Chondrocyte (in vitro differentiated cells): ENCODE data around the gene SLC38A8. TPM values are rescaled to one million over a fixed set of nuclear protein-coding genes. Genes with fewer than 3 reads are reported as not detected.

Experiments
- DNase-seq: peaks from one replicate; pipeline ENCODE4 v3.0.0; 2021; ENCODE audit warnings: mixed read lengths, low spot score
- H3K27ac Mint-ChIP-seq: one replicate; pipeline ENCODE4 v1.8.0; 2021; ENCODE audit warnings: mild to moderate bottlenecking, moderate library complexity, mixed read lengths; ENCODE audit not compliant: unreplicated experiment
- H3K27me3 Mint-ChIP-seq: 2 replicates; pipeline ENCODE4 v1.8.0; 2021; ENCODE audit warnings: low read depth, mixed read lengths
- H3K36me3 Mint-ChIP-seq: 2 replicates; pipeline ENCODE4 v1.8.0; 2021; ENCODE audit warnings: low read depth, mixed read lengths
- H3K4me1 Mint-ChIP-seq: 2 replicates; pipeline ENCODE4 v1.8.0; 2021; ENCODE audit warnings: low read depth, mild to moderate bottlenecking, mixed read lengths
- H3K4me3 Mint-ChIP-seq: one replicate; pipeline ENCODE4 v1.8.0; 2021; ENCODE audit warnings: mild to moderate bottlenecking, moderate library complexity, mixed read lengths; ENCODE audit not compliant: unreplicated experiment
- H3K9me3 Mint-ChIP-seq: 2 replicates; pipeline ENCODE4 v1.8.0; 2021; ENCODE audit warnings: low read depth, mixed read lengths
- total RNA-seq: library from RNA; stranded (reverse); gene quantifications from 3 replicates; pipeline ENCODE4 v1.2.1, GENCODE V29; 2021
- TF ChIP-seq, protein P1 (sequence below): fragments of 200-600 bp; sonication (generic); IDR thresholded peaks from 2 replicates; pipeline ENCODE4 v1.5.0; 2021; ENCODE audit warnings: antibody characterized with exemption, mild to moderate bottlenecking, moderate library complexity

Gene SLC38A8
- total RNA-seq, 1 donor from 2014 or later = not detected

DNA sequence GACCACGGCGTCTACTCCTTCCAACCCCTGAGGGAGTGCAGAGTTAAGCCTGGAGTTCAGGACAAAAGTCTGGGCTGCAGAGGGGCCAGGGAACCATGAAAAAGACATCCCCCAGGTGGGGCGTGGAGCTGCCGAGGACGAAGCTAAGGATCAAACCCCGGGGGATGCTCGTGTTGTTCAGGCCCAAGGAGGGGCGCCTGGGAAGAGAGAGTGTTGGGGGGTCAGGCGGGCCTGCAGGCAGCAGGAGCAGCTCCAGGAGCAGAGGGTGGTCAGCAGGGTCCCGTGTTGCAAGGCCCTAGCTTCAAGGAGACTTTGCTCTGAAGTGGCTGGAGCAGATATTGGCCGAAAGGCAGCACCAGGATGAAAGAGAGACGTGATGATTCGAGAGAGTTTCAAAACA, 47.9 kb downstream of the SLC38A8 start:
- TF ChIP-seq, protein P1, sequence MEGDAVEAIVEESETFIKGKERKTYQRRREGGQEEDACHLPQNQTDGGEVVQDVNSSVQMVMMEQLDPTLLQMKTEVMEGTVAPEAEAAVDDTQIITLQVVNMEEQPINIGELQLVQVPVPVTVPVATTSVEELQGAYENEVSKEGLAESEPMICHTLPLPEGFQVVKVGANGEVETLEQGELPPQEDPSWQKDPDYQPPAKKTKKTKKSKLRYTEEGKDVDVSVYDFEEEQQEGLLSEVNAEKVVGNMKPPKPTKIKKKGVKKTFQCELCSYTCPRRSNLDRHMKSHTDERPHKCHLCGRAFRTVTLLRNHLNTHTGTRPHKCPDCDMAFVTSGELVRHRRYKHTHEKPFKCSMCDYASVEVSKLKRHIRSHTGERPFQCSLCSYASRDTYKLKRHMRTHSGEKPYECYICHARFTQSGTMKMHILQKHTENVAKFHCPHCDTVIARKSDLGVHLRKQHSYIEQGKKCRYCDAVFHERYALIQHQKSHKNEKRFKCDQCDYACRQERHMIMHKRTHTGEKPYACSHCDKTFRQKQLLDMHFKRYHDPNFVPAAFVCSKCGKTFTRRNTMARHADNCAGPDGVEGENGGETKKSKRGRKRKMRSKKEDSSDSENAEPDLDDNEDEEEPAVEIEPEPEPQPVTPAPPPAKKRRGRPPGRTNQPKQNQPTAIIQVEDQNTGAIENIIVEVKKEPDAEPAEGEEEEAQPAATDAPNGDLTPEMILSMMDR = no peak
- H3K4me1 Mint-ChIP-seq = peaks cover 14% of the 10 kb centered on the region
- no peaks in the 10 kb centered on the region for H3K9me3 Mint-ChIP-seq
- H3K4me3 Mint-ChIP-seq = no peak overlapping the region
- no peaks in the 10 kb centered on the region for H3K36me3 Mint-ChIP-seq
- H3K27me3 Mint-ChIP-seq = peaks cover 13% of the 10 kb centered on the region
- no peak for DNase-seq
- H3K27ac Mint-ChIP-seq = no peak overlapping the region

DNA sequence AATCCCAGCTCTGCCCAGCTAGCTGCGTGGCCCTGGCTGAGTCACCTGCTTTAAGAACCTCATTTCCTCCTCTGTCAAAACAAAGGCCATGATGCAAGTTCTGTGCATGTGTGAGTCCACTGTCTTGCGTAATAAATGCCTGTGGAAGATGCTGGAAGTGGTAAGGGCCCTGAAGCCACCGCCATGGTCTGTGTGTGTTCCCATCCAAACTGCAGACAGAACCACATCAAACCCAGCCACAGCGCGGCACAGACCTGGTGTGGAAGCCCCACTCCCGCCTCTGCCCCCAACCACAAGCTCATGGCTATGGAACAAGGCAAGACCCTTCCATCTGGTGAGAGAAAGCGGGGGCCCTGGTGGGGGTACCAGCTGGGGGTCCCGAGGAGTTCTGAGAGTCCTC, 48.5 kb downstream of the SLC38A8 start:
- peaks cover 14% of the 10 kb centered on the region for H3K4me1 Mint-ChIP-seq
- H3K36me3 Mint-ChIP-seq = no peaks in the 10 kb centered on the region
- TF ChIP-seq, protein P1 = no peak
- DNase-seq = no peak
- no peak overlapping the region for H3K4me3 Mint-ChIP-seq
- no peak overlapping the region for H3K27ac Mint-ChIP-seq
- H3K27me3 Mint-ChIP-seq = peaks cover 18% of the 10 kb centered on the region
- no peaks in the 10 kb centered on the region for H3K9me3 Mint-ChIP-seq

DNA sequence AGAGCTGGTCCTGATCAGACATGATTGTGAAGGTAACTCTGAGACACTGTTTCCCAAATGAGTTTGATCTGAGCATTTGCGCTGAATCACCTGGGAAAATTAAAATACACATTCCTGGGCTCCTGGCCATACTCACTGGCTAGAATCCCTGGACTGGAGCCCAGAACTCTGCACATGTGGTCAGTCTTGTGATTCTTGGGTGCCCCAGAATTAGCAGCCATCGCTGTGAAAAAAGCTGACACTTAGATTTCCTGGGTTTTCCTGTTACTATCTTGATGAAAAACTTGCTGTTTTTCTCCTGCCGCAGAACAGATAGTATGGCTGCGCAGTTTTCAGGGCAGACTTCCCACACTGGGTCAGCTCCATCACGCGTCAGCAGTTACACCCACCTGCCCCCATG, 50.0 kb downstream of the SLC38A8 start:
- TF ChIP-seq, protein P1 = no peak
- Mint-ChIP-seq H3K36me3 (no peaks in the 10 kb centered on the region), H3K4me1 (peaks cover 14% of the 10 kb centered on the region), H3K4me3 (no peak overlapping the region), H3K27ac (no peak overlapping the region), H3K9me3 (no peaks in the 10 kb centered on the region), H3K27me3 (peaks cover 23% of the 10 kb centered on the region)
- no peak for DNase-seq

DNA sequence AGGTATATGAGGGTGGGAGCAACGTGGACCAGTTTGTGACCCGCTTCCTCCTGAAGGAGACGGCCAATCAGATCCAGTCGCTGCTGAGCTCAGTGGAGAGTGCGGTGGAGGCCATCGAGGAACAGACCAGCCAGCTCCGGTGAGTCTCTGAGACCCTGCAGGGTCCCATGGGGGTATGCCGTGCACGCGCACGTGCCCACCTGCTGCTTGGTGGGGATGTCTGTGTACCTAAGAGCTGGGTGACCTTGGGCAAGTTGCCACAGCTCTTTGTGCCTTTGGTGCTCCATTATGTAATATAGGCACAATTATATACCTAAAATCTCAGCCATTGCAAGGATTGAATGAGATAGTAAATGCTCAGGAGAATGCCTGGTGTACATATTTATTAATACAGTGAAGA, 52.1 kb downstream of the SLC38A8 start:
- no peak overlapping the region for H3K27ac Mint-ChIP-seq

DNA sequence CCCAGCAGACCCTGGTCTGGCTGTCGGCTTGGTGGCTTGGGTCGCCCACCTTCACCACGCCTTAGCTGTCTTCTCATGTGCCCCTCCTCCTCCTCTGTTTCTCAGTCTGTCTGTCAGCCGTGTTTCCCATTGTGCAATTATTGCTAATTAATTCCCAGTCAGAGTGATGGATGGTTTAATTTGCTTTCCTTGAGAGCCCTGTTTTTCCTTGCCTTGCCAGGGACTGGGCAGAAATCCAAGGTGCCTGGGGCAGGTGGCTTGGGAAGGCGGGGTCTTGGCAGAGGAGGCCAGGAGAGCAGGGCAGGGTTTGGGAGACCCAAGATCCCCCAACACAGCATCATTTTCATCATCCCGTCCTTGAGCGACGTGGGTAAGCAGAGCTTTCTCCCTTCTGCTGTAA, 53.3 kb downstream of the SLC38A8 start:
- H3K4me3 Mint-ChIP-seq = no peak overlapping the region
- no peak overlapping the region for H3K27ac Mint-ChIP-seq
- H3K27me3 Mint-ChIP-seq = peaks cover 25% of the 10 kb centered on the region
- no peaks in the 10 kb centered on the region for H3K9me3 Mint-ChIP-seq
- peaks cover 10% of the 10 kb centered on the region for H3K4me1 Mint-ChIP-seq
- TF ChIP-seq, protein P1 = no peak
- no peak for DNase-seq
- H3K36me3 Mint-ChIP-seq = no peaks in the 10 kb centered on the region

More for the DNA sequence above, 52.1 kb downstream of the SLC38A8 start:
- Mint-ChIP-seq H3K27me3 (peaks cover 25% of the 10 kb centered on the region), H3K4me1 (peaks cover 12% of the 10 kb centered on the region), H3K36me3 (no peaks in the 10 kb centered on the region), H3K4me3 (no peak overlapping the region), H3K9me3 (no peaks in the 10 kb centered on the region)
- TF ChIP-seq, protein P1 = no peak
- DNase-seq = no peak
